ENCODE results near the gene CCDC171.

The CCDC171 gene

DNA sequence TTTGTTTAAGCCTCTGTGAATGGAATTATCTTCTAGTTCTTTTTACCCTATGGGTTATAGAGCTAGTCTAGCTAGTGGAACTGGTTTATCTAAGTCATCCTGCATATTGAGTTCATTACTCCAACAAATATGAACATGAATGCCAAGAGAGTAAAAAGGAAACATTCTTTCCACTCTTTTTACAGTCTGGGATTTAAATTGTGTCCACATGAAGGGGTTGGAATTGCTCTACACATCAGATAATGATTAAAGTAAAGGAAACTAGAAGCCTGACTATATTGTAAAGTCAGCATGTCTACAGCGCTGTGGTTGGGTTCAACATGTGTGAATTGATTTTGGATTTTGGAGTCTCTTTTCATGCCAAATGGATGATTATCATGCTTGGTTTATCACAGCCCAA lies 173.1 kb downstream of the CCDC171 start:
- no peak for DNase-seq (ENCODE audit: low read depth in 1 of 2, low spot score in 1 of 2)
- Histone ChIP-seq H3K4me3 (replicated peaks; ENCODE audit: insufficient read depth, low read length) (no peak overlapping the region), H3K27me3 (ENCODE audit: insufficient read depth, poor library complexity, severe bottlenecking) (no peaks in the 10 kb centered on the region), H3K27ac (replicated peaks) (no peak overlapping the region)
- TF ChIP-seq, protein P1, sequence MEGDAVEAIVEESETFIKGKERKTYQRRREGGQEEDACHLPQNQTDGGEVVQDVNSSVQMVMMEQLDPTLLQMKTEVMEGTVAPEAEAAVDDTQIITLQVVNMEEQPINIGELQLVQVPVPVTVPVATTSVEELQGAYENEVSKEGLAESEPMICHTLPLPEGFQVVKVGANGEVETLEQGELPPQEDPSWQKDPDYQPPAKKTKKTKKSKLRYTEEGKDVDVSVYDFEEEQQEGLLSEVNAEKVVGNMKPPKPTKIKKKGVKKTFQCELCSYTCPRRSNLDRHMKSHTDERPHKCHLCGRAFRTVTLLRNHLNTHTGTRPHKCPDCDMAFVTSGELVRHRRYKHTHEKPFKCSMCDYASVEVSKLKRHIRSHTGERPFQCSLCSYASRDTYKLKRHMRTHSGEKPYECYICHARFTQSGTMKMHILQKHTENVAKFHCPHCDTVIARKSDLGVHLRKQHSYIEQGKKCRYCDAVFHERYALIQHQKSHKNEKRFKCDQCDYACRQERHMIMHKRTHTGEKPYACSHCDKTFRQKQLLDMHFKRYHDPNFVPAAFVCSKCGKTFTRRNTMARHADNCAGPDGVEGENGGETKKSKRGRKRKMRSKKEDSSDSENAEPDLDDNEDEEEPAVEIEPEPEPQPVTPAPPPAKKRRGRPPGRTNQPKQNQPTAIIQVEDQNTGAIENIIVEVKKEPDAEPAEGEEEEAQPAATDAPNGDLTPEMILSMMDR (IDR thresholded peaks at IDR 0.05; ENCODE audit: insufficient read depth, low read length): no peak
- TF ChIP-seq SPI1 (IDR thresholded peaks at IDR 0.05; ENCODE audit: borderline replicate concordance, low read depth) (no peak), POLR2AphosphoS5 (IDR thresholded peaks at IDR 0.05; ENCODE audit: low read depth) (no peak), GABPA (IDR thresholded peaks at IDR 0.05; ENCODE audit: low read depth) (no peak)
- TF ChIP-seq, protein P2, sequence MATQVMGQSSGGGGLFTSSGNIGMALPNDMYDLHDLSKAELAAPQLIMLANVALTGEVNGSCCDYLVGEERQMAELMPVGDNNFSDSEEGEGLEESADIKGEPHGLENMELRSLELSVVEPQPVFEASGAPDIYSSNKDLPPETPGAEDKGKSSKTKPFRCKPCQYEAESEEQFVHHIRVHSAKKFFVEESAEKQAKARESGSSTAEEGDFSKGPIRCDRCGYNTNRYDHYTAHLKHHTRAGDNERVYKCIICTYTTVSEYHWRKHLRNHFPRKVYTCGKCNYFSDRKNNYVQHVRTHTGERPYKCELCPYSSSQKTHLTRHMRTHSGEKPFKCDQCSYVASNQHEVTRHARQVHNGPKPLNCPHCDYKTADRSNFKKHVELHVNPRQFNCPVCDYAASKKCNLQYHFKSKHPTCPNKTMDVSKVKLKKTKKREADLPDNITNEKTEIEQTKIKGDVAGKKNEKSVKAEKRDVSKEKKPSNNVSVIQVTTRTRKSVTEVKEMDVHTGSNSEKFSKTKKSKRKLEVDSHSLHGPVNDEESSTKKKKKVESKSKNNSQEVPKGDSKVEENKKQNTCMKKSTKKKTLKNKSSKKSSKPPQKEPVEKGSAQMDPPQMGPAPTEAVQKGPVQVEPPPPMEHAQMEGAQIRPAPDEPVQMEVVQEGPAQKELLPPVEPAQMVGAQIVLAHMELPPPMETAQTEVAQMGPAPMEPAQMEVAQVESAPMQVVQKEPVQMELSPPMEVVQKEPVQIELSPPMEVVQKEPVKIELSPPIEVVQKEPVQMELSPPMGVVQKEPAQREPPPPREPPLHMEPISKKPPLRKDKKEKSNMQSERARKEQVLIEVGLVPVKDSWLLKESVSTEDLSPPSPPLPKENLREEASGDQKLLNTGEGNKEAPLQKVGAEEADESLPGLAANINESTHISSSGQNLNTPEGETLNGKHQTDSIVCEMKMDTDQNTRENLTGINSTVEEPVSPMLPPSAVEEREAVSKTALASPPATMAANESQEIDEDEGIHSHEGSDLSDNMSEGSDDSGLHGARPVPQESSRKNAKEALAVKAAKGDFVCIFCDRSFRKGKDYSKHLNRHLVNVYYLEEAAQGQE (IDR thresholded peaks at IDR 0.05; ENCODE audit: insufficient replicate concordance, low read depth): no peak

DNA sequence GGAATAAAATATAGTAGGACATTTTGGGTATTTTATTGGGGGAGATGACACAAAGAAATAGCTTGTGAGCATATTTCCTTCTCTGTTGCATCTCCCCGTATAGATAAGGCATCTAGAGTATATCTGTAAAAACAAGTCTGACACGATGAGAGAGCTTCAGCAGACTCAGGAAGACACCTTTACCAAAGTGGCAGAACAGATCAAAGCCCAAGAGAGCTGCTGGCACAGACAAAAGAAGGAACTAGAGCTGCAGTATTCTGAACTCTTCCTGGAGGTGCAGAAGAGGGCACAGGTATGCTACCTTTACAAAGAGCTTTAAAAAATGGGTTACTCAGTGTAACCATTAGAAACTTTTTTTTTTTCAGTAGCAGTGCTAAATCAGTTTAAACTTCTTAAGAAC lies 176.7 kb downstream of the CCDC171 start:
- TF ChIP-seq, protein P2 (IDR thresholded peaks at IDR 0.05; ENCODE audit: insufficient replicate concordance, low read depth): no peak
- no peak for TF ChIP-seq GABPA (IDR thresholded peaks at IDR 0.05; ENCODE audit: low read depth)
- no peak for TF ChIP-seq SPI1 (IDR thresholded peaks at IDR 0.05; ENCODE audit: borderline replicate concordance, low read depth)
- TF ChIP-seq, protein P1 (IDR thresholded peaks at IDR 0.05; ENCODE audit: insufficient read depth, low read length): no peak
- no peak for TF ChIP-seq POLR2AphosphoS5 (IDR thresholded peaks at IDR 0.05; ENCODE audit: low read depth)
- DNase-seq (ENCODE audit: low read depth in 1 of 2, low spot score in 1 of 2): no peak

DNA sequence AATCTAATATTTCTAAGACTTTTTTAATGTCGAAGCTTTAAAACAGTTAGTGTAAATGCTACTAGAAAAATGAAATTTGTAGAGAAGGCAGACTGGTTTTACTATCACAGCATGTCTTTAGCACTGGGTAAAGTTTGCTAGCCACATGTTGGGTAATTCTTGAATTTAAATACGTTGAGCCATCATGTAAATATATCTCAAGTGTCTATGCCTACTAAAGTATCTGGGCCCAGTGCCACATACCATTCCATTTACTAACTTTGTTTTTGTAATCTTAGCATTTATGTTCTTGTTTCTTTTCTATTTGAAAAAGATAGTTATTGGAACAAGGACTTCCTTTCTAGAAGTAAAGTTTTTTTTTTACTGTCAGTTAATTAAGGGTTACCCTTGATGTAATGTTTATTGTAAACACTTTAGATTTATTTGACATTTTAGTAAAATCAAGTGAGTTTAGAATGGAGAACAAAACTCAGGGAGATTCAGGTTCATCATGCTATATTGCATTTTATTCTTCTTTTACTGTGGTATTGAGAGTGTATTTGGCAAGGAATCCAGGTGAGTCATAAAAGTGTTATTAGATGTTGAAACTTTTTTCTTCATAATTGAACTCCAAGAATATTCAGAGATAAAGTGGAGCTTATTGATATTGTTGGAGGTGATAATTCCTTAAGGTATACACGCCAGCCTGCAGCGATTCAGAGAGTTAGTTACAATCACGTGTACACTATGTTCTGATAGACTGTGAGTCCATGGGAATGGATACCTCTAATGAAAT lies 182.4 kb downstream of the CCDC171 start:
- Histone ChIP-seq H3K4me3 (replicated peaks; ENCODE audit: insufficient read depth, low read length) (no peak overlapping the region), H3K27me3 (ENCODE audit: insufficient read depth, poor library complexity, severe bottlenecking) (no peaks in the 10 kb centered on the region), H3K27ac (replicated peaks) (no peak overlapping the region)
- no peak for DNase-seq (ENCODE audit: low read depth in 1 of 2, low spot score in 1 of 2)
- TF ChIP-seq, protein P2 (IDR thresholded peaks at IDR 0.05; ENCODE audit: insufficient replicate concordance, low read depth): no peak
- TF ChIP-seq, protein P1 (IDR thresholded peaks at IDR 0.05; ENCODE audit: insufficient read depth, low read length): no peak
- no peak for TF ChIP-seq GABPA (IDR thresholded peaks at IDR 0.05; ENCODE audit: low read depth)

More for the DNA sequence above, 176.7 kb downstream of the CCDC171 start:
- Histone ChIP-seq H3K27me3 (ENCODE audit: insufficient read depth, poor library complexity, severe bottlenecking) (no peaks in the 10 kb centered on the region), H3K27ac (replicated peaks) (no peak overlapping the region), H3K4me3 (replicated peaks; ENCODE audit: insufficient read depth, low read length) (no peak overlapping the region)

All from HL-60 (cell line).